ENCODE measurements around the gene PSMB5. TPM values are rescaled to one million over a fixed set of nuclear protein-coding genes. Genes with fewer than 3 reads are reported as not detected.

PSMB5 gene
- total and polyA plus RNA-seq, 9 of the 15 experiments (the other 6 are each of a cell fraction or from before 2014, with no cell fraction given), result 198 to 1,870 (median 269) TPM

DNA sequence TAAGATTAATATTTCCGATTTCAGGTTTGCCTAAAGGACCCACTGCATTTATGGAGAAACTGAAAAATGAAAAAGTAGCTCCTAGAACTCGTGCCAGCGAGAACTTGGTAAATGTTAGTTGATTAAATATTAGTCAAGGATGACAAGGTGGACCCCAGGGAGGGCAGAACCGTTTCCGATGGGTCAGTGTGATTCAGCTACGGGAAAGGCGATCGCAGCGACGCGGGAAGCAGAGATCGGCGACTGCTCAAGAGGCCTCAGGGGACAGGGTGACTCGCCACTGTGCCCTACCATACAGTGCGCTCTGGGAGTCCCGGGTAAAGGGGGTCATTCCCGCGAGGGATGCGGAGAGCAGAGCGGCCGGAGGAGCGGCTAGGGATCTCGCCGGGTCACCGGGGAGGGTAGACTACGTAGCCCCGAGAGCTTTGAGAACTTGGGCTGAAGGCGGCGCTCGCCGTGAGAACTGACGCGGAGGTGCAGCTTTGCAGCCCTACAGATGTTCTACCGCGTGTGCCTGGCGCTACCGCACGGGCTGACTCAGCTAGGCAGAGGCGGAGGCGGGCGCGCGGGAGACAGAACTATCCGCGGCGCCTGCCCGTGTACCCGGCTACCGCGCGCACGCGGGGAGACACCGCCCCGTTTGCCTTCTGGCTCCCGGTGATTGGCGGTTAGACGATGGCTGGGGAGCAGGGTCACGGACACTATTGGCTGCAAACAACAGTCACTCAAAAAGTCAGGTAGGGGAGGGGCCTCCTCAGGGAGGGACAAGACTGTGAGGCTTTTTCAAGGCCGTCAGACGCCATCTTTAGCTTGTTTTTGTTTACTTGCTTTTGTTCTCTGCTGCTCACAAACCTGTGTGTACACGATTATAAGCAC lies 27.9 kb downstream of the PSMB5 start (continued):
- TF ChIP-seq, protein P1, sequence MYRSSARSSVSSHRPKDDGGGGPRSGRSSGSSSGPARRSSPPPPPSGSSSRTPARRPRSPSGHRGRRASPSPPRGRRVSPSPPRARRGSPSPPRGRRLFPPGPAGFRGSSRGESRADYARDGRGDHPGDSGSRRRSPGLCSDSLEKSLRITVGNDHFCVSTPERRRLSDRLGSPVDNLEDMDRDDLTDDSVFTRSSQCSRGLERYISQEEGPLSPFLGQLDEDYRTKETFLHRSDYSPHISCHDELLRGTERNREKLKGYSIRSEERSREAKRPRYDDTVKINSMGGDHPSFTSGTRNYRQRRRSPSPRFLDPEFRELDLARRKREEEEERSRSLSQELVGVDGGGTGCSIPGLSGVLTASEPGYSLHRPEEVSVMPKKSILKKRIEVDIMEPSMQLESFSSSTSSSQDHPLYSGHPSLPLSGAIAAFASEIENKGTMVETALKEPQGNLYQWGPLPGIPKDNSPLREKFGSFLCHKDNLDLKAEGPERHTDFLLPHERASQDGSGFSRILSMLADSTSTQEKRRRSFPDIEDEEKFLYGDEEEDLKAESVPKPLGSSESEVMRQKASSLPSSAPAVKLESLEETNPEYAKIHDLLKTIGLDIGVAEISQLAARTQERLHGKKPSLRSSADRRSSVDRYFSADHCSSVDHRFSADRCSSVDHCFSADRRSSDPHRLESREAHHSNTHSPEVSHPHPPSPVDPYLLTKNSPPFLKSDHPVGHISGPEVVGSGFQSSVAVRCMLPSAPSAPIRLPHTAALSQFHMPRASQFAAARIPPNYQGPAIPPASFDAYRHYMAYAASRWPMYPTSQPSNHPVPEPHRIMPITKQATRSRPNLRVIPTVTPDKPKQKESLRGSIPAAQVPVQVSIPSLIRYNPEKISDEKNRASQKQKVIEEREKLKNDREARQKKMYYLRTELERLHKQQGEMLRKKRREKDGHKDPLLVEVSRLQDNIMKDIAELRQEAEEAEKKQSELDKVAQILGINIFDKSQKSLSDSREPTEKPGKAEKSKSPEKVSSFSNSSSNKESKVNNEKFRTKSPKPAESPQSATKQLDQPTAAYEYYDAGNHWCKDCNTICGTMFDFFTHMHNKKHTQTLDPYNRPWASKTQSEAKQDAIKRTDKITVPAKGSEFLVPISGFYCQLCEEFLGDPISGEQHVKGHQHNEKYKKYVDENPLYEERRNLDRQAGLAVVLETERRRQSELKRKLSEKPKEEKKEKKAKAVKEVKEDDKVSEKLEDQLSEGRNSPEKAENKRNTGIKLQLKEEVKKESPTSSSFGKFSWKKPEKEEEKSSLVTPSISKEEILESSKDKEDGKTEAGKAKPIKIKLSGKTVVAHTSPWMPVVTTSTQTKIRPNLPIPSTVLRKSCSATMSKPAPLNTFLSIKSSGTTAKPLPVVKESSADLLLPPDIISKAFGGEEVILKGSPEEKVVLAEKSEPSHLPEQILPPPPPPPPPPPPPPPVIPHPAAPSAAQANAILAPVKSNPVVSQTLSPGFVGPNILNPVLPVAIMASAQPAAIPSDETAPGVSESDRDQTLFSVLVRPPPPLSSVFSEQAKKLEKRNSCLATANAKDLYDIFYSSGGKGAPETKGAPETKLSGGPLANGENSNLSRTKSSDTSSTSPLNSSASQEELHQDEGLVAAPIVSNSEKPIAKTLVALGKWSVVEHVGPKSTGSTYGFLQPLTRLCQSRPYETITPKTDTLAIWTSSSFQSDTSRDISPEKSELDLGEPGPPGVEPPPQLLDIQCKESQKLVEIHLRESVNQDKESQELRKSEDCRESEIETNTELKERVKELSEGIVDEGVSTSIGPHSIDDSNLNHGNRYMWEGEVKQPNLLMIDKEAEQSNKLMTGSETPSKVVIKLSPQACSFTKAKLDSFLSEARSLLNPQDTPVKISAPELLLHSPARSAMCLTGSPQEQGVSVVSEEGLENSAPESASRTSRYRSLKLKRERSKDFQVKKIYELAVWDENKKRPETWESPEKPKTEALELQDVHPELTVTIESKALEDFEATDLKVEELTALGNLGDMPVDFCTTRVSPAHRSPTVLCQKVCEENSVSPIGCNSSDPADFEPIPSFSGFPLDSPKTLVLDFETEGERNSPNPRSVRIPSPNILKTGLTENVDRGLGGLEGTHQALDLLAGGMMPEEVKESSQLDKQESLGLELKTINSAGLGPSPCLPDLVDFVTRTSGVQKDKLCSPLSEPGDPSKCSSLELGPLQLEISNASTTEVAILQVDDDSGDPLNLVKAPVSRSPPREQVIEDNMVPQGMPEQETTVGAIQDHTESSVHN (IDR thresholded peaks at IDR 0.05; ENCODE audit: borderline replicate concordance in 1 of 2, low read depth in 1 of 2), result no peak
- TF ChIP-seq CHCHD3 (CRISPR knock-in tag; IDR thresholded peaks at IDR 0.05) (peak; percentile 72; the same call in 1 of the 2 replicates), RHOXF2B (CRISPR knock-in tag; conservative IDR thresholded peaks at IDR 0.05) (no peak), PTBP1 (IDR thresholded peaks at IDR 0.05; ENCODE audit: low read depth, low read length) (0 out of 2 replicates have a peak, but pooled peaks have one; percentile 28), RFX5 (IDR thresholded peaks at IDR 0.05; ENCODE audit: low read depth, low read length) (no peak), SOX6 (IDR thresholded peaks at IDR 0.05) (peak; percentile 67), PCBP2 (IDR thresholded peaks at IDR 0.05; ENCODE audit: low read depth, low read length, poor library complexity, severe bottlenecking) (no peak), CC2D1A (IDR thresholded peaks at IDR 0.05) (0 out of 2 replicates have a peak, but pooled peaks have one; percentile 22), STAT5A (IDR thresholded peaks at IDR 0.05; ENCODE audit: borderline replicate concordance, low read length) (no peak), RBM25 (IDR thresholded peaks at IDR 0.05; ENCODE audit: low read depth, low read length, severe bottlenecking) (peak; percentile 93), SLC30A9 (CRISPR knock-in tag; IDR thresholded peaks at IDR 0.05) (no peak), EGR1 (conservative IDR thresholded peaks at IDR 0.05) (peak; percentile 93)
- TF ChIP-seq, protein P2, sequence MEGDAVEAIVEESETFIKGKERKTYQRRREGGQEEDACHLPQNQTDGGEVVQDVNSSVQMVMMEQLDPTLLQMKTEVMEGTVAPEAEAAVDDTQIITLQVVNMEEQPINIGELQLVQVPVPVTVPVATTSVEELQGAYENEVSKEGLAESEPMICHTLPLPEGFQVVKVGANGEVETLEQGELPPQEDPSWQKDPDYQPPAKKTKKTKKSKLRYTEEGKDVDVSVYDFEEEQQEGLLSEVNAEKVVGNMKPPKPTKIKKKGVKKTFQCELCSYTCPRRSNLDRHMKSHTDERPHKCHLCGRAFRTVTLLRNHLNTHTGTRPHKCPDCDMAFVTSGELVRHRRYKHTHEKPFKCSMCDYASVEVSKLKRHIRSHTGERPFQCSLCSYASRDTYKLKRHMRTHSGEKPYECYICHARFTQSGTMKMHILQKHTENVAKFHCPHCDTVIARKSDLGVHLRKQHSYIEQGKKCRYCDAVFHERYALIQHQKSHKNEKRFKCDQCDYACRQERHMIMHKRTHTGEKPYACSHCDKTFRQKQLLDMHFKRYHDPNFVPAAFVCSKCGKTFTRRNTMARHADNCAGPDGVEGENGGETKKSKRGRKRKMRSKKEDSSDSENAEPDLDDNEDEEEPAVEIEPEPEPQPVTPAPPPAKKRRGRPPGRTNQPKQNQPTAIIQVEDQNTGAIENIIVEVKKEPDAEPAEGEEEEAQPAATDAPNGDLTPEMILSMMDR (IDR thresholded peaks at IDR 0.05 in 2 of 3, conservative IDR thresholded peaks at IDR 0.05 in 1 of 3; ENCODE audit: insufficient read depth in 2 of 3, low read depth in 1 of 3, low read length in 3 of 3), result peak; percentile 38 to 49 (median 45); a peak in 5 of 6 replicates
- TF ChIP-seq, protein P3, sequence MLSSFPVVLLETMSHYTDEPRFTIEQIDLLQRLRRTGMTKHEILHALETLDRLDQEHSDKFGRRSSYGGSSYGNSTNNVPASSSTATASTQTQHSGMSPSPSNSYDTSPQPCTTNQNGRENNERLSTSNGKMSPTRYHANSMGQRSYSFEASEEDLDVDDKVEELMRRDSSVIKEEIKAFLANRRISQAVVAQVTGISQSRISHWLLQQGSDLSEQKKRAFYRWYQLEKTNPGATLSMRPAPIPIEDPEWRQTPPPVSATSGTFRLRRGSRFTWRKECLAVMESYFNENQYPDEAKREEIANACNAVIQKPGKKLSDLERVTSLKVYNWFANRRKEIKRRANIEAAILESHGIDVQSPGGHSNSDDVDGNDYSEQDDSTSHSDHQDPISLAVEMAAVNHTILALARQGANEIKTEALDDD (IDR thresholded peaks at IDR 0.05), result no peak
